HG02759 (cell line): ENCODE results near the gene SNAP29.
"Not testable (repeated sequence)": the region's sequence is repeated elsewhere in the genome, so short reads cannot be mapped to it uniquely, and the experiment has no call there.

Source experiments
- ATAC-seq: cut with Tn5 transposase; IDR thresholded peaks from one replicate; pipeline ENCODE4 v1.9.1; 2021; ENCODE audit warnings: mild to moderate bottlenecking, moderate library complexity; ENCODE audit not compliant: unreplicated experiment

Gene SNAP29

GRCh38 chr22:20927940-20928572, 69.2 kb downstream of the SNAP29 start:
- no peak for ATAC-seq

- ATAC-seq = no peak
These were observed 69.8 kb downstream of the SNAP29 start for GRCh38 chr22:20928573-20928967.

- ATAC-seq = no peak
These were observed 71.2 kb downstream of the SNAP29 start for GRCh38 chr22:20930004-20930403.

DNA sequence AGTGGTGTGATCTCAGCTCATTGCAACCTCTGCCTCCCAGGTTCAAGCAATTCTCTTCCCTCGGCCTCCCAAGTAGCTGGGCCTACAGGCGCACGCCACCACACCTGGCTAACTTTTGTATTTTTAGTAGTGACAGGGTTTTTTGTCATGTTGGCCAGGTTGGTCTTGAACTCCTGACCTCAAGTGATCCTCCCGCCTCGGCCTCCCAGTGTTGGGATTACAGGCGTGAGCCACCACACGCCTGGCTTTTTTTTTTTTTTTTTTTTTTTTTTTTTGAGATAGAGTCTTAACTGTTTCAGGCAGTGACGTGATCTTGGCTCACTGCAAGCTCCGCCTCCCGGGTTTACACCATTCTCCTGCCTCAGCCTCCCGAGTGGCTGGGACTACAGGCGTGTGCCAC, 71.6 kb downstream of the SNAP29 start:
- ATAC-seq = not testable (repeated sequence)

- no peak for ATAC-seq
These were observed 72.4 kb downstream of the SNAP29 start for GRCh38 chr22:20931126-20931654.

DNA sequence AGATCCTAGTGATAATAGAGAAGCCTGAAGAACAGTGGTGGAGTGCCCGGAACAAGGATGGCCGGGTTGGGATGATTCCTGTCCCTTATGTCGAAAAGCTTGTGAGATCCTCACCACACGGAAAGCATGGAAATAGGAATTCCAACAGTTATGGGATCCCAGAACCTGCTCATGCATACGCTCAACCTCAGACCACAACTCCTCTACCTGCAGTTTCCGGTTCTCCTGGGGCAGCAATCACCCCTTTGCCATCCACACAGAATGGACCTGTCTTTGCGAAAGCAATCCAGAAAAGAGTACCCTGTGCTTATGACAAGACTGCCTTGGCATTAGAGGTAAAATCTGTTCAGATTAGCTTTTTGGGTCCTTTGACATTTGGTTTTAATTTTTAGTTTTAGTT, 75.1 kb downstream of the SNAP29 start:
- ATAC-seq = no peak

DNA sequence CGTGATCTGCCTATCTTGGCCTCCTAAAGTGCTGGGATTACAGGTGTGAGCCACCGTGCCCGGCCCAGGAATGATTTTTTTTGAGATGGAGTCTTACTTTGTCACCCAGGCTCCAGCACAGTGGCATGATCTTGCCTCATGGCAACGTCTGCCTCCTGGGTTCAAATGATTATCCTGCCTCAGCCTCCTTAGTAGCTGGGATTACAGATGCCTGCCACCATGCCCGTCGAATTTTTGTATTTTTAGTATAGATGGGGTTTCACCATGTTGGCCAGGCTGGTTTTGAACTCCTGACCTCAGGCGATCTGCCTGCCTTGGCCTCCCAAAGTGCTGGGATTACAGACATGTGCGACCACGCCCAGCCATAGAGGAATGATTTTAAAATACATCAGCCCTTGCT, 76.2 kb downstream of the SNAP29 start:
- ATAC-seq = not testable (repeated sequence)

DNA sequence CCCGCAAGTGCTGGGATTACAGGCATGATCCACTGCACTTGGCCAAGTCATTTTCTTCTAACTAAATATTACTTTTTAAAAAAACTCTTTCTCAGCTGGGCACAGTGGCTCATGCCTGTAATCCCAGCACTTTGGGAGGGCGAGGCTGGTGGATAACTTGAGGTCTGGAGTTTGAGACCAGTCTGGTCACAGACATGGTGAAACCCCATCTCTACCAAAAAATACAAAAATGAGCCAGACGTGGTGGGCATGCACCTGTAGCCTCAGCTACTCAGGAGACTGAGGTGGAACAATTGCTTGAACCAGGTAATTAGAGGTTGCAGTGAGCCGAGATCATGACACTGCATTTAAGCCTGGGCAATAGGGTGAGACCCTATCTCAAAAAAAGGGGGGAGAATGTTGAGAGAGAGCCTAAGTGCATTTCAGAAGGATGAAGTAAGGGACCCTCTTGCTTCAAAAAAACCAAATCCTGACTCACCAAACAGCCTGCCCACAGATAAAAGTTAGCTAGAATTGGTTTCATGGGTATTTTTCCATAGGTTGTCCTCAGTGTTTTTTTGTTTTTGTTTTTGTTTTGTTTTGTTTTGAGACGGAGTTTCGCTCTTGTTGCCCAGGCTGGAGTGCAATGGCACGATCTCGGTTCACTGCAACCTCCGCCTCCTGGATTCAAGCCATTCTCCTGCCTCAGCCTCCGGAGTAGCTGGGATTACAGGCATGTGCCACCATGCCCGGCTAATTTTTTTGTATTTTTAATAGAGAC, 77.2 kb downstream of the SNAP29 start:
- not testable (repeated sequence) for ATAC-seq

GRCh38 chr22:20937031-20937793, 78.4 kb downstream of the SNAP29 start:
- no peak for ATAC-seq

DNA sequence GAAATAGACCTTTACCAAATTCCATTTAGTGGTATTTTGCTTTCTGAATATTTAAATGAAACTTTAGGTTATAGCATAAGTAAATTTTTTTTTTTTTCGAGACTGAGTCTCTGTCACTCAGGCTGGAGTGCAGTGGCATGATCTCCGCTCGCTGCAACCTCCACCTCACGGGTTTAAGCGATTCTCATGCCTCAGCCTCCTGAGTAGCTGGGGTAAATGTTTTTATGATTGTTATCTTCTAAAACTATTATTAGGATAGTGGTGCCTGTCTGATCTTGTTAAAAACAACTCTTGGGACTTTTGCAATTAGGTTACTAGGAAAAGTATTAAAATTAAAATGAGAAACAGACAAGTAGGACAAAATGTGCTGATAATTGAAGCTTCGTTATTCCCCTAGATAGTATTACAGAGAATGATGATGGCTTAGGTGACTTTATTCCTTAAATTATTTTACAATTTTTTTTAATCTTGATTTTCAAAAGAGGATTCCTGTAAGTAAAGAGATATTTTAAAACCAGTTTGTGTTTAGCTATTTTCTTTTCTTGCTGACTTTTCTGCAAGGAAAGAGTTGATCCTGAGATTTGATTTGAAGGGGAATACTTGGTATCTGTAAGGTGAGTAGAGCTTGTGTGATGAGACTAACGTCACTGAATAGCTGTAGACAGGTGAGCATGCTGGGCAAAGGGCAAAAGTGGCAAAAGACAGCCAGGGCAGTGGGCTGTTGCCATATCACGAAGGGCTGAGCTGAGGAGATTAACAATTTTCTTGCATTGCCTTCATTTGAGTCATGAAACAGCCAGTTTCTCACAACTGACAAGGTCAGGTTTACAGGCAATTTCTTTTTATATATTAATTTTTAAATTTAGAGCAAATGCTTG, 79.2 kb downstream of the SNAP29 start:
- ATAC-seq = no peak

GRCh38 chr22:20939457-20940185, 80.8 kb downstream of the SNAP29 start:
- not testable (repeated sequence) for ATAC-seq

DNA sequence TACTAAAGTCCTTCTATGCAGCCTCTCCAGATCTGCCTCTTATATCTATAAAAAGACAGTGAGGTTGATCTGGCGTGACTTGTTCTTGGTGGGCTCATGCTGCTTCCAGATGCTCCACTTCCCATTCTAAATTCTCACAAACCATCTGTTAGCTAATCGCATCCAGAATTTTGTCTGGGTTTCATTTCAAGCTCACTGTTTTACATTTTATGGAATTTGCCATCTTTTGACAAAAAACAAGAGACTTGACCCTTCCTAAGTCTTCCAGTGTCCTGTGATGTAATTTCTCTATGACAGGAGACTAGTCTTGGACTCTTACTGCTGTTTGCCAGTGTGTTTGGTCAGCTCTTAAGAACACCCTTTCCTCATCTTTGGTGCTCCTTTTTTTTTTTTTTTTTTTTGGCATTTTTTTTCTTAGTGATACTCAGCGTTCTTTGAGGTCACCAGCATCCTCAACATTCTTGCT, 81.4 kb downstream of the SNAP29 start:
- ATAC-seq = no peak
